ENCODE results near the gene AGR2. TPM values are rescaled to one million over a fixed set of nuclear protein-coding genes. Genes with fewer than 3 reads are reported as not detected.

AGR2 gene
- total RNA-seq, 1 donor = not detected

DNA sequence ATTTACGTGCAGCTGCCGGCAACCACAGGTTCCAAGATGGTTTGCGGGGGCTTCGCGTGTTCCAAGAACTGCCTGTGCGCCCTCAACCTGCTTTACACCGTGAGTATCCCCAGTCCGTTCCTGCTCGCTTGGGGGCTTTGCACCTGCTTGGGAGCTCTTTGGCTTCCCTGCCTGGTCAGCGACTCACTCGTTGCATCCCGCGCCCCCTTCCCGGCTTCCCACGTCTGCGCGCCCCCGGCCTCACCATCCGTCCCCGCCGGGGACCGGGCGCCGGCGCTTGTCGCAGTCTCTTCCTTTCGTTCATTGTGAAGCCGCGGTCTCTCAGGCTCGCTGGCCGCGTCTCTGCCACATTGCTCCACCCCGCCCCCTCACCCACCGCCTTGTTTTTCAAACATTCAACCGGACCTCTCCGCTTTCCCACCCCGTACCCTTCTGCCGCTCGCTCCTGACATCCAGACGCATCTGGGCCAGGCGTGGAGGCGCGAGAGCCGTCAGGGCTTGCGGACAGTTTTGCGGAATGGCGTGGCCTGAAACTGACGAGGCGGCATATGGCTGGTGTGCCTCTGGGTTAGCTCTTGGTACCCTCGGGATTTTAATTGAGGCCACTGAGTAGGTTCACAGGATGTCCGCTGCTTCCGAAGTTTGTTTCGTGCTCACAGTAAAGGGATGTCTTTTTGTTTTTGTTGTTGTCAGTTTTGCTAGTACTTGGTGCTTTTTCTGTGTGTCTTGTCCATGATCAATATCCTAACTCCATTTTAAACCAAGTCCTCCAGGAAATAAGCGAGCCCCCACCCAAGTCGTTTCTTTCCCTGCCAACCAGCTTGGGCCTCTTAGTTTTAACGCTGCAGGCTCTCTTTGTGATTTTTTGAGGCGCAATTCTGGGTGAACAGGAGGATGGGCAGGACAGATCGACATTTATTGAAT lies 50.6 kb downstream of the AGR2 start:
- Histone ChIP-seq H3K4me1 (ENCODE audit: insufficient read depth, low read length) (peaks cover 12% of the 10 kb centered on the region), H3K36me3 (ENCODE audit: insufficient read depth, low read length) (no peaks in the 10 kb centered on the region), H3K79me2 (ENCODE audit: insufficient read depth, low read length) (no peaks in the 10 kb centered on the region), H3K9me3 (ENCODE audit: low read depth, low read length) (no peaks in the 10 kb centered on the region), H3K4me3 (ENCODE audit: insufficient read depth, low read length) (peak overlapping the region; percentile 85), H4K20me1 (ENCODE audit: insufficient read depth, low read length) (no peaks in the 10 kb centered on the region), H2AFZ (ENCODE audit: low read length) (peak overlapping the region; percentile 91), H3K27me3 (ENCODE audit: insufficient read depth, low read length) (no peaks in the 10 kb centered on the region), H3K4me2 (ENCODE audit: insufficient read depth, low read length) (peak overlapping the region; percentile 95), H3K27ac (ENCODE audit: low read depth, low read length) (peak overlapping the region; percentile 7)
- DNase-seq (ENCODE audit: insufficient read length, low spot score, missing footprints) = no peak
- TF ChIP-seq, protein P1, sequence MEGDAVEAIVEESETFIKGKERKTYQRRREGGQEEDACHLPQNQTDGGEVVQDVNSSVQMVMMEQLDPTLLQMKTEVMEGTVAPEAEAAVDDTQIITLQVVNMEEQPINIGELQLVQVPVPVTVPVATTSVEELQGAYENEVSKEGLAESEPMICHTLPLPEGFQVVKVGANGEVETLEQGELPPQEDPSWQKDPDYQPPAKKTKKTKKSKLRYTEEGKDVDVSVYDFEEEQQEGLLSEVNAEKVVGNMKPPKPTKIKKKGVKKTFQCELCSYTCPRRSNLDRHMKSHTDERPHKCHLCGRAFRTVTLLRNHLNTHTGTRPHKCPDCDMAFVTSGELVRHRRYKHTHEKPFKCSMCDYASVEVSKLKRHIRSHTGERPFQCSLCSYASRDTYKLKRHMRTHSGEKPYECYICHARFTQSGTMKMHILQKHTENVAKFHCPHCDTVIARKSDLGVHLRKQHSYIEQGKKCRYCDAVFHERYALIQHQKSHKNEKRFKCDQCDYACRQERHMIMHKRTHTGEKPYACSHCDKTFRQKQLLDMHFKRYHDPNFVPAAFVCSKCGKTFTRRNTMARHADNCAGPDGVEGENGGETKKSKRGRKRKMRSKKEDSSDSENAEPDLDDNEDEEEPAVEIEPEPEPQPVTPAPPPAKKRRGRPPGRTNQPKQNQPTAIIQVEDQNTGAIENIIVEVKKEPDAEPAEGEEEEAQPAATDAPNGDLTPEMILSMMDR (IDR thresholded peaks at IDR 0.05; ENCODE audit: extremely low read depth, low read depth, low read length) = no peak

DNA sequence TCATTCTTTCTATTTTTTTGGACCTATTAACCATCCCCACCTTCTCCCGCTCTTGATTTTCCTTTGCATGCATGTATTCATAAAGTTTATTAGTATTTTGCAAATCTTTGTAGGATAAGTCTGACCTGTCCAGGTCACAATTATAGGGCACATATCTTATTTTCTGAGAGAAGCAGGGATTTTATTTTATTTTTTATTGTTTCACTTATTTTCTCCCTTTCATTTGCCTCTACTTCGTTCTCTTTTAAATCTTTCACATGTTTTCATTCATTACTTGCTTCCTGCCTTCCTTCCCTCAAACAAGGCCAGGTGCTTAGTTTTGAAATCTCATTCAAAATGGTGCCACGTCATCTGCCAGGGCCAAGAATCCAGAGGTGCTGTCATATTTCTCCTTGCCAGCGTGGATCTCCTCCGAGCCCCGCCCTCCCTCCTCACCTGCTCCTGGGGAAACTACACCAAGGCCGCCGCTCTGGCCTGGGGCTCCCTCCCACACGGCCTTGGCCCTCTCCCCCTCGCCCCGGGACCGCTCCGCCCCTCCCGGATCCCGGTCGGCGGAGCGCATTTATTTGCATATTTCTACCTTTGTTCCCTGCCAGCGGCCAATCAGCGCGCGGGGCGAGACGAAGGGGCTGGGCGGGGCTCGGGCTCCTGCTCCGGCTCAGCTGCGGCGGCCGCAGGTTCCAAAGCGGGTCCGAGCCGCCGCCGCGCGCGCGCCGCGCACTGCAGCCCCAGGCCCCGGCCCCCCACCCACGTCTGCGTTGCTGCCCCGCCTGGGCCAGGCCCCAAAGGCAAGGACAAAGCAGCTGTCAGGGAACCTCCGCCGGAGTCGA lies 51.5 kb downstream of the AGR2 start, which contains the start of gene TSPAN13:
TSPAN13 (plus strand) TSS at position 654 of the 830 bp plus-strand sequence. CDS start 213 bp downstream, outside the sequence.
- peak; percentile 87 for DNase-seq (ENCODE audit: insufficient read length, low spot score, missing footprints)
- H3K36me3 ChIP-seq (ENCODE audit: insufficient read depth, low read length) = no peaks in the 10 kb centered on the region
- H3K4me2 ChIP-seq (ENCODE audit: insufficient read depth, low read length) = peak within 1 kb of the TSS; percentile 95
- TF ChIP-seq, protein P1 (IDR thresholded peaks at IDR 0.05; ENCODE audit: extremely low read depth, low read depth, low read length) = no peak
- H3K4me3 ChIP-seq (ENCODE audit: insufficient read depth, low read length) = peak within 1 kb of the TSS; percentile 85
- H3K9me3 ChIP-seq (ENCODE audit: low read depth, low read length) = no peaks in the 10 kb centered on the region
- H3K27me3 ChIP-seq (ENCODE audit: insufficient read depth, low read length) = no peaks in the 10 kb centered on the region
- H2AFZ ChIP-seq (ENCODE audit: low read length) = peak within 1 kb of the TSS; percentile 91
- H3K4me1 ChIP-seq (ENCODE audit: insufficient read depth, low read length) = peaks cover 12% of the 10 kb centered on the region
- H3K27ac ChIP-seq (ENCODE audit: low read depth, low read length) = peak within 1 kb of the TSS; percentile 7
- H4K20me1 ChIP-seq (ENCODE audit: insufficient read depth, low read length) = no peaks in the 10 kb centered on the region
- H3K79me2 ChIP-seq (ENCODE audit: insufficient read depth, low read length) = no peaks in the 10 kb centered on the region

DNA sequence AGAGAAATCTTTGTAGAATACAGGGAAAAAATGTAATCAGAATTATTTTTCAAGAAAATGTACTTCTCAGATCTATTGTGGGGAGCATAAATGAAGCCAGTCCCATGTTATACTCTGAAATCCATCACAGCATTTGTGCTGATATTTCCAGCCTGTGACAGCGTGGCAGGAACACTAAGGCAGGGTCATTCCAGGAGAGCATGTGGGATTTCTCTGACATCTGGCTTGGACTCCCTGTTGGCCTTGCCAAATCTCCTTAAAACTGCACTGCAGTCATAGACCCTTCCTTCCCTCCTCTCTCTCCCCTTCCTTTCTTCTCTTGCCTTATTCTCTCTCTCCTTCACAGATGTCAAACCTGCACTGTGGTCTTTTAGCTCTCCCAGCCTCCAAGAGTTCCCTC lies 57.7 kb downstream of the AGR2 start:
- TF ChIP-seq, protein P1 (IDR thresholded peaks at IDR 0.05; ENCODE audit: extremely low read depth, low read depth, low read length) = no peak
- no peak for DNase-seq (ENCODE audit: insufficient read length, low spot score, missing footprints)
- Histone ChIP-seq H3K4me1 (ENCODE audit: insufficient read depth, low read length) (peaks cover 4% of the 10 kb centered on the region), H3K4me3 (ENCODE audit: insufficient read depth, low read length) (no peak overlapping the region), H3K36me3 (ENCODE audit: insufficient read depth, low read length) (no peaks in the 10 kb centered on the region), H2AFZ (ENCODE audit: low read length) (no peak overlapping the region), H3K9me3 (ENCODE audit: low read depth, low read length) (no peaks in the 10 kb centered on the region), H3K4me2 (ENCODE audit: insufficient read depth, low read length) (no peak overlapping the region), H3K27ac (ENCODE audit: low read depth, low read length) (no peak overlapping the region), H3K79me2 (ENCODE audit: insufficient read depth, low read length) (no peaks in the 10 kb centered on the region), H4K20me1 (ENCODE audit: insufficient read depth, low read length) (no peaks in the 10 kb centered on the region), H3K27me3 (ENCODE audit: insufficient read depth, low read length) (no peaks in the 10 kb centered on the region)

Data from osteoblast (primary cell).